Lower leg skin (tissue), 3 donors: ENCODE measurements around the gene ANAPC2.

Source experiments
- POLR2A ChIP-seq, 2 donors: fragments of 450-650 bp; IDR thresholded peaks; one replicate each; pipeline ENCODE4 v1.6.1; 2016 to 2017; ENCODE audit warnings: antibody characterized with exemption in 2 of 2, mild to moderate bottlenecking in 1 of 2, moderate library complexity in 1 of 2
- TF ChIP-seq, protein P1 (sequence below), 3 donors: fragments of 450-650 bp; IDR thresholded peaks; one replicate each; pipeline ENCODE4 v1.5.1; 2016; ENCODE audit warnings: antibody characterized with exemption in 3 of 3, mild to moderate bottlenecking in 3 of 3, moderate library complexity in 2 of 3

DNA sequence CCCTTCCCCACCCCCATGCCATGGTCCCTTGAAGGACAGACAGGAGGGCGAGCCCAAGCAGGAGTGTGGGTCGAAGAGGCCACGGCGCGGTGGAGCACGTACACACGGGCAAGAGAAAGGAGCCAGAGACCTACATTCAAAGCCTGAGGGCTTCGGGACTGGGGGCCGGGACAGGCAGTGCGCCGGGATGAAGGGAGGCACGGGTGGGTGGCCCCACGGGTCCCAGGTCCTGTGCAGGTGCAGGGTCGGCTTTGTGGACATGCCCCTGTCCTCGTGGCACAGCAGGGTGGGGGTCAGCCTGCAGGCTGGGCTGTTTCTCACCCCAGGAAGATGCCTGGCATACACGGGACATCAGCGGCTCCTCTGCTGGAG is 28.3 kb downstream of the ANAPC2 start:
- TF ChIP-seq, protein P1, sequence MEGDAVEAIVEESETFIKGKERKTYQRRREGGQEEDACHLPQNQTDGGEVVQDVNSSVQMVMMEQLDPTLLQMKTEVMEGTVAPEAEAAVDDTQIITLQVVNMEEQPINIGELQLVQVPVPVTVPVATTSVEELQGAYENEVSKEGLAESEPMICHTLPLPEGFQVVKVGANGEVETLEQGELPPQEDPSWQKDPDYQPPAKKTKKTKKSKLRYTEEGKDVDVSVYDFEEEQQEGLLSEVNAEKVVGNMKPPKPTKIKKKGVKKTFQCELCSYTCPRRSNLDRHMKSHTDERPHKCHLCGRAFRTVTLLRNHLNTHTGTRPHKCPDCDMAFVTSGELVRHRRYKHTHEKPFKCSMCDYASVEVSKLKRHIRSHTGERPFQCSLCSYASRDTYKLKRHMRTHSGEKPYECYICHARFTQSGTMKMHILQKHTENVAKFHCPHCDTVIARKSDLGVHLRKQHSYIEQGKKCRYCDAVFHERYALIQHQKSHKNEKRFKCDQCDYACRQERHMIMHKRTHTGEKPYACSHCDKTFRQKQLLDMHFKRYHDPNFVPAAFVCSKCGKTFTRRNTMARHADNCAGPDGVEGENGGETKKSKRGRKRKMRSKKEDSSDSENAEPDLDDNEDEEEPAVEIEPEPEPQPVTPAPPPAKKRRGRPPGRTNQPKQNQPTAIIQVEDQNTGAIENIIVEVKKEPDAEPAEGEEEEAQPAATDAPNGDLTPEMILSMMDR (IDR thresholded peaks at IDR 0.05), result no peak
- TF ChIP-seq POLR2A (IDR thresholded peaks at IDR 0.05), result no peak
